B cell (primary cell): Measurements from ENCODE around the gene NHSL1. TPM values are rescaled to one million over a fixed set of nuclear protein-coding genes. Genes with fewer than 3 reads are reported as not detected.

ENCODE experiments used
- ATAC-seq: fragments of 200-7000 bp; cut with Tn5 transposase; one replicate; pipeline ENCODE4 v1.10.0; 2021; ENCODE audit warnings: low read depth, mild to moderate bottlenecking, moderate number of reproducible peaks, moderate library complexity
- CTCF ChIA-PET: fragments of 350-600 bp; sonication (Branson Sonifier 250); formaldehyde crosslinking; loops from one replicate; lab custom pipeline; 2021; ENCODE audit warnings: antibody characterized with exemption, inconsistent platforms; lab: Charles Lee
- POLR2A ChIA-PET: fragments of 350-600 bp; sonication (Branson Sonifier 250); formaldehyde crosslinking; loops from one replicate; lab custom pipeline; 2021; ENCODE audit warnings: antibody characterized with exemption; lab: Charles Lee
- DNase-seq: peaks from one replicate; pipeline ENCODE4 v3.0.0; 2013
- H2AFZ ChIP-seq: 2 replicates; pipeline ENCODE4 v1.6.1; 2012; ENCODE audit warnings: mild to moderate bottlenecking, low read depth, low read length; ENCODE audit not compliant: insufficient read depth, poor library complexity, severe bottlenecking
- H3K27ac ChIP-seq, 2 donors: 1 replicate in 1 of 2; 2 replicates in 1 of 2; pipeline ENCODE4 v1.5.1; 2012 to 2013; ENCODE audit warnings: low read length in 2 of 2, mild to moderate bottlenecking in 2 of 2, moderate library complexity in 1 of 2
- H3K27me3 ChIP-seq, 4 experiments: fragments of 200-600 bp in 1 of 4; sonication (generic) in 1 of 4; replicated peaks in 1 of 4; 1 replicate in 2 of 4; 2 replicates in 2 of 4; pipeline versions ENCODE4 v1.6.1 to v1.7.0; 2013 to 2016; ENCODE audit warnings: low read length in 3 of 4, mild to moderate bottlenecking in 2 of 4, mixed read lengths in 1 of 4, moderate library complexity in 1 of 4; ENCODE audit not compliant: insufficient read depth in 4 of 4, control insufficient read depth in 3 of 4; ENCODE audit errors: control extremely low read depth in 1 of 4
- H3K36me3 ChIP-seq, 2 experiments: replicated peaks in 1 of 2; 1 replicate in 1 of 2; 2 replicates in 1 of 2; pipeline versions ENCODE4 v1.6.1 to v1.7.1; 2013; ENCODE audit warnings: low read length in 1 of 2; ENCODE audit not compliant: insufficient read depth in 2 of 2, control insufficient read depth in 1 of 2; ENCODE audit errors: control extremely low read depth in 1 of 2, extremely low read depth in 1 of 2
- H3K4me1 ChIP-seq, 2 donors: fragments of 200-600 bp in 1 of 2; sonication (generic) in 1 of 2; 1 replicate in 1 of 2; 2 replicates in 1 of 2; pipeline versions ENCODE4 v1.5.1 to v1.6.1; 2013 to 2017; ENCODE audit warnings: low read length in 2 of 2; ENCODE audit not compliant: control insufficient read depth in 2 of 2, insufficient read depth in 2 of 2
- H3K4me2 ChIP-seq: replicated peaks from 2 replicates; pipeline ENCODE3; 2012; ENCODE audit warnings: mild to moderate bottlenecking, low read depth, low read length; ENCODE audit not compliant: poor library complexity, severe bottlenecking
- H3K4me3 ChIP-seq, 5 experiments: fragments of 200-600 bp in 1 of 5; sonication (generic) in 1 of 5; 1 replicate in 3 of 5; 2 replicates in 2 of 5; pipeline versions ENCODE4 v1.5.1 to v1.7.0; 2011 to 2016; ENCODE audit warnings: low read length in 4 of 5, mild to moderate bottlenecking in 4 of 5, low read depth in 2 of 5, control low read depth in 1 of 5, moderate library complexity in 1 of 5; ENCODE audit not compliant: insufficient read depth in 1 of 5; ENCODE audit errors: control extremely low read depth in 1 of 5, extremely low read depth in 1 of 5
- H3K79me2 ChIP-seq: fragments of 200-600 bp; sonication (generic); one replicate; pipeline ENCODE4 v1.6.0; 2016; ENCODE audit warnings: low read length; ENCODE audit not compliant: control insufficient read depth, insufficient read depth
- H3K9ac ChIP-seq: fragments of 200-600 bp; sonication (generic); 2 replicates; pipeline ENCODE4 v1.6.1; 2017; ENCODE audit warnings: mild to moderate bottlenecking, low read length, moderate library complexity
- H3K9me3 ChIP-seq, 3 donors: one replicate each; pipeline versions ENCODE4 v1.6.1 to v1.7.1; 2013; ENCODE audit warnings: low read length in 2 of 3; ENCODE audit not compliant: control insufficient read depth in 2 of 3, insufficient read depth in 1 of 3; ENCODE audit errors: control extremely low read depth in 1 of 3
- H4K20me1 ChIP-seq: 2 replicates; pipeline ENCODE4 v1.6.0; 2012; ENCODE audit warnings: mild to moderate bottlenecking, low read length; ENCODE audit not compliant: insufficient read depth, control insufficient read depth, poor library complexity, severe bottlenecking
- H3K27ac Mint-ChIP-seq: one replicate; pipeline ENCODE4 v1.8.0; 2021; ENCODE audit warnings: mixed read lengths
- H3K27me3 Mint-ChIP-seq: one replicate; pipeline ENCODE4 v1.8.0; 2021; ENCODE audit warnings: mixed read lengths
- H3K4me1 Mint-ChIP-seq: one replicate; pipeline ENCODE4 v1.8.0; 2021; ENCODE audit warnings: mixed read lengths
- H3K4me3 Mint-ChIP-seq: one replicate; pipeline ENCODE4 v1.8.0; 2021; ENCODE audit warnings: mixed read lengths
- H3K9me3 Mint-ChIP-seq: one replicate; pipeline ENCODE4 v1.8.0; 2022; ENCODE audit warnings: mixed read lengths; ENCODE audit not compliant: insufficient read depth
- CTCF ChIP-seq: fragments of 200-600 bp; IDR thresholded peaks from one replicate; pipeline ENCODE4 v1.8.0; 2022; ENCODE audit warnings: antibody characterized with exemption, mild to moderate bottlenecking
- EZH2 ChIP-seq: IDR thresholded peaks from 2 replicates; pipeline ENCODE4 v1.6.1; 2012; ENCODE audit warnings: borderline replicate concordance, low read depth, mild to moderate bottlenecking, moderate library complexity, low read length; ENCODE audit not compliant: insufficient read depth, poor library complexity, severe bottlenecking
- WGBS: methylation state at CpG from one replicate; pipeline ENCODE4 v1.1.5; 2013; ENCODE audit warnings: missing lambda C conversion rate; ENCODE audit not compliant: insufficient coverage; 5-methylcytosine and 5-hydroxymethylcytosine counted together
- intact Hi-C: fragments of 100-400 bp; cut with micrococcal nuclease; formaldehyde crosslinking; loops from one replicate; pipeline ENCODE4 v1.10.0; 2022
- polyA plus RNA-seq: library from polyadenylated mRNA; depleted of rRNA; stranded (reverse); fragments of >200 nt; gene quantifications from 2 replicates; pipeline ENCODE4 v1.2.3, GENCODE V29; 2012
- total RNA-seq, 2 donors: library from RNA; stranded (reverse); fragments of 120-200 nt in 1 of 2; gene quantifications; 1 replicate in 1 of 2; 2 replicates in 1 of 2; pipeline versions ENCODE4 v1.2.3 to v1.2.4, GENCODE V29; 2013 to 2022

Gene NHSL1
- total and polyA plus RNA-seq, 2 donors (not counting 1 experiment from before 2014, with no cell fraction given): 0.04 to 0.10 TPM

GRCh38 chr6:138450445-138450844 lies 48.8 kb downstream of the NHSL1 start:
- POLR2A ChIA-PET: no interaction called here
- H3K79me2 ChIP-seq: no peaks in the 10 kb centered on the region
- no peaks in the 10 kb centered on the region for H3K36me3 ChIP-seq
- Mint-ChIP-seq H3K27me3 (peaks cover 3% of the 10 kb centered on the region), H3K9me3 (no peaks in the 10 kb centered on the region), H3K27ac (no peak overlapping the region), H3K4me1 (peaks cover 6% of the 10 kb centered on the region), H3K4me3 (no peak overlapping the region)
- H3K27me3 ChIP-seq: no peaks in the 10 kb centered on the region
- no peak for DNase-seq
- no peak for ATAC-seq
- H3K4me2 ChIP-seq: no peak overlapping the region
- H2AFZ ChIP-seq: no peak overlapping the region
- no peaks in the 10 kb centered on the region for H4K20me1 ChIP-seq
- CTCF ChIA-PET: interaction anchor here (1.2 kb wide), 1 partner anchor 21 kb away, joined by 7 read pairs; no protein-coding TSS in a partner anchor
- no peak overlapping the region for H3K9ac ChIP-seq
- intact Hi-C loops: no loop called here
- H3K4me3 ChIP-seq: no peak overlapping the region
- TF ChIP-seq CTCF: no peak
- peaks cover 6 to 8% of the 10 kb centered on the region in 2 donors for H3K4me1 ChIP-seq
- 63% methylated on average over 2 of the region's 3 CpGs for WGBS
- H3K27ac ChIP-seq: no peak overlapping the region
- no peaks in the 10 kb centered on the region for H3K9me3 ChIP-seq

- 91% methylated on average over 6 of the region's 6 CpGs for WGBS
- Histone ChIP-seq H2AFZ (no peak overlapping the region), H3K4me3 (no peak overlapping the region), H3K36me3 (no peaks in the 10 kb centered on the region), H3K4me2 (no peak overlapping the region), H3K79me2 (no peaks in the 10 kb centered on the region), H3K9ac (no peak overlapping the region), H4K20me1 (no peaks in the 10 kb centered on the region), H3K9me3 (no peaks in the 10 kb centered on the region), H3K27me3 (no peaks in the 10 kb centered on the region), H3K4me1 (no peaks in the 10 kb centered on the region), H3K27ac (no peak overlapping the region)
- Mint-ChIP-seq H3K27me3 (peaks cover 3% of the 10 kb centered on the region), H3K9me3 (no peaks in the 10 kb centered on the region), H3K27ac (no peak overlapping the region), H3K4me3 (no peak overlapping the region), H3K4me1 (no peaks in the 10 kb centered on the region)
- intact Hi-C loops: no loop called here
- ATAC-seq: no peak
- ChIA-PET CTCF (no interaction called here), POLR2A (no interaction called here)
- DNase-seq: no peak
- TF ChIP-seq EZH2: no peak
- no peak for TF ChIP-seq CTCF
These were observed 52.5 kb downstream of the NHSL1 start for GRCh38 chr6:138446821-138447220.
